G401.6 (cell line): ENCODE measurements around the gene HTR1B.

Experiments used
- FAIRE-seq: peaks from 2 replicates; lab custom pipeline; 2012; peaks lifted over from hg19 to GRCh38; lab: Jason Lieb, UNC

HTR1B gene

GRCh38 chr6:77455271-77455670 is 8.0 kb downstream of the HTR1B start:
- no peak for FAIRE-seq

GRCh38 chr6:77454386-77454785 is 8.9 kb downstream of the HTR1B start:
- FAIRE-seq = no peak

- FAIRE-seq = no peak
Observed at GRCh38 chr6:77451466-77451865, 11.8 kb downstream of the HTR1B start.

GRCh38 chr6:77450924-77451323 is 12.4 kb downstream of the HTR1B start:
- no peak for FAIRE-seq

GRCh38 chr6:77448546-77448945 is 14.7 kb downstream of the HTR1B start:
- FAIRE-seq = no peak

GRCh38 chr6:77447254-77447653 is 16.0 kb downstream of the HTR1B start:
- no peak for FAIRE-seq

- no peak for FAIRE-seq
Observed at GRCh38 chr6:77446249-77446648, 17.0 kb downstream of the HTR1B start.

- FAIRE-seq = no peak
Observed at GRCh38 chr6:77445214-77445613, 18.1 kb downstream of the HTR1B start.

GRCh38 chr6:77440206-77440976 is 22.9 kb downstream of the HTR1B start:
- FAIRE-seq = no peak

- FAIRE-seq = no peak
Observed at GRCh38 chr6:77433888-77434287, 29.4 kb downstream of the HTR1B start.

GRCh38 chr6:77430504-77430903 is 32.8 kb downstream of the HTR1B start:
- FAIRE-seq = no peak

GRCh38 chr6:77425671-77426070 is 37.6 kb downstream of the HTR1B start:
- FAIRE-seq = no peak

- no peak for FAIRE-seq
Observed at GRCh38 chr6:77425216-77425615, 38.1 kb downstream of the HTR1B start.

GRCh38 chr6:77424761-77425160 is 38.5 kb downstream of the HTR1B start:
- FAIRE-seq = no peak

- FAIRE-seq = no peak
Observed at GRCh38 chr6:77416839-77417238, 46.5 kb downstream of the HTR1B start.

- no peak for FAIRE-seq
Observed at GRCh38 chr6:77415706-77416105, 47.6 kb downstream of the HTR1B start.
